Measurements from ENCODE around the gene ADAMTSL5. TPM values are rescaled to one million over a fixed set of nuclear protein-coding genes. Genes with fewer than 3 reads are reported as not detected.

Gene ADAMTSL5
- total and polyA plus RNA-seq, 10 donors, result 0.13 to 2.0 (median 0.50) TPM

DNA sequence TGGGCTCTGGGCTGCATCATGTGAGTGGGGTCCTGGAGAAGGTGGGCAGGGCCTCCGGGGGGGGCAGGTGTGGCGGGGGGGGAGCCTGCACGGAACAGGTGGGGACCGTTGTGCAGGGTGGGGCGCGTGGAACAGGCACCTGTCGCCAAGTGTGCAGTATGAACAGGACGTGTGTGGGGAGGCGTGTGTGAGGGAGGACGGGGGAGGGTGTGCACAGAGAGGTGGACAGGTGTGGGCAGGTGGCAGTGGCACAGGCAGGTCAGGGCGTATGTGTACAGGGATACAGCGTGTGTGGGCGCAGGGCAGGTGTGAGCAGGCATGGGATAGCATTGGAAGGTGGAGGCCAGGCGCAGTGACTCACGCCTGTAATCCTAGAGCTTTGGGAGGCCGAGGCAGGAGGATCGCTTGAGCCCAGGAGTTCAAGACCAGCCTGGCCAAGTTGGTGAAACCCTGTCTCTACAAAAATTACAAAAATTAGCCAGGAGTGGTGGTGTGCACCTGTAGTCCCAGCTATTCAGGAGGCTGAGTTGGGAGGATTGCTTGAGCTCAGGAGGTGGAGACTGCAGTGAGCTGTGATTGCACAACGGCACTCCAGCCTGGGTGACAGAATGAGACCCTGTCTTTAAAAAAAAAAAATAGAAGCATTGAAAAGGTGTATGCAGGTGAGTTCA, 14.3 kb upstream of the ADAMTSL5 start:
- no peak for TF ChIP-seq POLR2AphosphoS5 (IDR thresholded peaks at IDR 0.05)
- TF ChIP-seq POLR2A (IDR thresholded peaks at IDR 0.05), result no peak
- TF ChIP-seq, protein P1, sequence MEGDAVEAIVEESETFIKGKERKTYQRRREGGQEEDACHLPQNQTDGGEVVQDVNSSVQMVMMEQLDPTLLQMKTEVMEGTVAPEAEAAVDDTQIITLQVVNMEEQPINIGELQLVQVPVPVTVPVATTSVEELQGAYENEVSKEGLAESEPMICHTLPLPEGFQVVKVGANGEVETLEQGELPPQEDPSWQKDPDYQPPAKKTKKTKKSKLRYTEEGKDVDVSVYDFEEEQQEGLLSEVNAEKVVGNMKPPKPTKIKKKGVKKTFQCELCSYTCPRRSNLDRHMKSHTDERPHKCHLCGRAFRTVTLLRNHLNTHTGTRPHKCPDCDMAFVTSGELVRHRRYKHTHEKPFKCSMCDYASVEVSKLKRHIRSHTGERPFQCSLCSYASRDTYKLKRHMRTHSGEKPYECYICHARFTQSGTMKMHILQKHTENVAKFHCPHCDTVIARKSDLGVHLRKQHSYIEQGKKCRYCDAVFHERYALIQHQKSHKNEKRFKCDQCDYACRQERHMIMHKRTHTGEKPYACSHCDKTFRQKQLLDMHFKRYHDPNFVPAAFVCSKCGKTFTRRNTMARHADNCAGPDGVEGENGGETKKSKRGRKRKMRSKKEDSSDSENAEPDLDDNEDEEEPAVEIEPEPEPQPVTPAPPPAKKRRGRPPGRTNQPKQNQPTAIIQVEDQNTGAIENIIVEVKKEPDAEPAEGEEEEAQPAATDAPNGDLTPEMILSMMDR (IDR thresholded peaks at IDR 0.05 in 8 of 11, conservative IDR thresholded peaks at IDR 0.05 in 3 of 11), result no peak
- Histone ChIP-seq H3K27me3 (replicated peaks in 1 of 7) (peaks cover 0 to 99% (median 58%) of the 10 kb centered on the region in 7 donors), H3K27ac (no peak overlapping the region), H3K36me3 (no peaks in the 10 kb centered on the region), H3K9me3 (no peaks in the 10 kb centered on the region), H3K4me1 (peaks cover 0 to 11% (median 3%) of the 10 kb centered on the region in 6 donors), H3K4me3 (no peak overlapping the region)
- no peak for DNase-seq
- intact Hi-C loops (cut with DNase I; ENCODE audit: low total_unique reads), result no loop called here
- 77 to 85% (median 81%) methylated on average over 17 to 18 of the region's 18 CpGs for WGBS, 5 donors

DNA sequence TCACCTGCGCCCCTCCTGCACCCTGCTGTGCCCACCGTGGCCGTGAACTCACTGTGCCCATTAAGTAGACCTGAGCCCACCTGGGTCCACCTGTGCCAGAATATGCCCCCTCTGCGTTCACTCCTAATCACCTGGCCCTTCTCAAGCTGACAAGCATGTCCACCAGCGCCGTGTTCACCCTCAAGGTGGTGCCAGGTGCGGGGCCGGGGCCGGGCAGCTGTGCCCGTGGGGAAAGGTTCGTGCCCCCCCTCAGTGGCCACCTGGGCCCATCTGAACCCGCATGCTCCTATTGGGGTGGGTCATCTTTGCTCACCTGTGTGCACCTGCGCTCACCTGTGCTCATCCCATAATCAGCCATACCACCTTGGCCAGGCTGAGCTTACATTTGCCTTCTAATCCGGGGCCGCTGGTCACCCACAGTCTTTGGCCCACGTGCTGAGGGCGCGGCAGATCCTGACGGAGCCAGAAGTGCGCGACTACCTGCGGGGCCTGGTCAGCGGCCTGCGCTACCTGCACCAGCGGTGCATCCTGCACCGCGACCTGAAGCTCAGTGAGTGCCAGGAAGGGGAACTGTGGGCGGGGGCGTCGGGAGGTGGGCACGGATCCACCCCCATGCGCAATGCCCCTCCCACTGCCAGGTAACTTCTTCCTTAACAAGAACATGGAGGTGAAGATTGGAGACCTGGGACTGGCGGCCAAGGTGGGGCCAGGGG, 13.4 kb upstream of the ADAMTSL5 start:
- H3K9me3 ChIP-seq, result no peaks in the 10 kb centered on the region
- H3K4me3 ChIP-seq, result no peak overlapping the region
- no peaks in the 10 kb centered on the region for H3K36me3 ChIP-seq
- H3K27me3 ChIP-seq (replicated peaks in 1 of 7), result peaks cover 0 to 99% (median 64%) of the 10 kb centered on the region in 7 donors
- intact Hi-C loops (cut with DNase I; ENCODE audit: low total_unique reads), result no loop called here
- no peak for DNase-seq
- TF ChIP-seq POLR2AphosphoS5 (IDR thresholded peaks at IDR 0.05), result no peak
- no peak for TF ChIP-seq POLR2A (IDR thresholded peaks at IDR 0.05)
- TF ChIP-seq, protein P1 (IDR thresholded peaks at IDR 0.05 in 8 of 11, conservative IDR thresholded peaks at IDR 0.05 in 3 of 11), result no peak
- WGBS, 5 donors, result 79 to 83% (median 81%) methylated on average over 17 to 33 of the region's 33 CpGs
- no peak overlapping the region for H3K27ac ChIP-seq
- peaks cover 0 to 11% (median 3%) of the 10 kb centered on the region in 6 donors for H3K4me1 ChIP-seq

DNA sequence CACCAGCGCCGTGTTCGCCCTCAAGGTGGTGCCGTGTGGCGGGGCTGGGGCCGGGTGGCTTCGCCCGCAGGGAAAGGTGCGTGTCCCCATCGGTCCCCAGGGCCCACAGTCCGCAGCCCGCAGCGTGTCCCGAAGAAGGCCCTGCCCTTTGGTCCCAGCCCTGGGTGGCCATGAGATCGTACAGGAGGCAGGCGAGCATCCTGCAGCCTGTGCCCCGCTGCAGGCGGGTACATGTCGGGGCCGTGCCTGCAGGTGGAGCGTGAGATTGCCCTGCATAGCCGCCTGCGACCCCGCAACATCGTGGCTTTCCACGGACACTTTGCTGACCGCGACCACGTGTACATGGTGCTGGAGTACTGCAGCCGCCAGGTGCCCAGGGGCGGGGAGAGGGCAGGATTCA, 12.5 kb upstream of the ADAMTSL5 start:
- no peak overlapping the region for H3K4me3 ChIP-seq
- intact Hi-C loops (cut with DNase I; ENCODE audit: low total_unique reads), result no loop called here
- DNase-seq, result no peak
- H3K27ac ChIP-seq, result no peak overlapping the region
- H3K27me3 ChIP-seq (replicated peaks in 1 of 7), result peaks cover 0 to 97% (median 67%) of the 10 kb centered on the region in 7 donors
- H3K9me3 ChIP-seq, result no peaks in the 10 kb centered on the region
- no peaks in the 10 kb centered on the region for H3K36me3 ChIP-seq
- WGBS, 5 donors, result 63 to 72% (median 67%) methylated on average over 17 to 31 of the region's 31 CpGs
- TF ChIP-seq POLR2AphosphoS5 (IDR thresholded peaks at IDR 0.05), result no peak
- TF ChIP-seq, protein P1 (IDR thresholded peaks at IDR 0.05 in 8 of 11, conservative IDR thresholded peaks at IDR 0.05 in 3 of 11), result no peak
- TF ChIP-seq POLR2A (IDR thresholded peaks at IDR 0.05), result no peak
- H3K4me1 ChIP-seq, result peaks cover 0 to 11% (median 3%) of the 10 kb centered on the region in 6 donors

DNA sequence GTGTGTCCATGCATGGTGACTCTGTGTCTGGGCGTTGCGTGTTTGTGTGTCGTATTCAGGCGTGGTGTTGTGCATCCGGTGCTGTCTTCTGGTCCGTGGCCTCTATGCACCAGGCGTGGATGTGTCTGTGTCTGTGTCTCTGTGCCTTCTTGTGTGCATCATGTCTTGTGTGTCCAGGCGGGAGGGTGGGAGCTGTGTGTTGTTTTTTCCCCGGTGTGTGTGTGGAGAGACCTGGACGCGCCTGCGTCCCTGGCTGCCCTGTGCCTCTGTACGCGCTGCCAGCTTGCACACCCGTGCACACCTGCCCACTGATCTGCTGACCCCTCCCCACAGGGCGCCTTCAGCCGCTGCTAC, 12.1 kb upstream of the ADAMTSL5 start:
- peaks cover 0 to 97% (median 71%) of the 10 kb centered on the region in 7 donors for H3K27me3 ChIP-seq (replicated peaks in 1 of 7)
- TF ChIP-seq, protein P1 (IDR thresholded peaks at IDR 0.05 in 8 of 11, conservative IDR thresholded peaks at IDR 0.05 in 3 of 11), result no peak
- TF ChIP-seq POLR2AphosphoS5 (IDR thresholded peaks at IDR 0.05) (no peak), POLR2A (IDR thresholded peaks at IDR 0.05) (no peak)
- no peak overlapping the region for H3K4me3 ChIP-seq
- WGBS, 5 donors, result 68 to 84% (median 75%) methylated on average over 7 to 17 of the region's 17 CpGs
- intact Hi-C loops (cut with DNase I; ENCODE audit: low total_unique reads), result no loop called here
- DNase-seq, result no peak
- no peaks in the 10 kb centered on the region for H3K9me3 ChIP-seq
- peaks cover 0 to 11% (median 3%) of the 10 kb centered on the region in 6 donors for H3K4me1 ChIP-seq
- H3K27ac ChIP-seq, result no peak overlapping the region
- H3K36me3 ChIP-seq, result no peaks in the 10 kb centered on the region

Data from spleen (tissue), 11 donors.